ENCODE measurements around the gene NCF4.

GRCh38 chr22:36853407-36854099 is 7.3 kb upstream of the NCF4 start:
- TF ChIP-seq POLR2A (IDR thresholded peaks at IDR 0.05; ENCODE audit: low read depth, low read length), result peak; percentile 42; the same call in 1 of the 2 replicates
- no peak for TF ChIP-seq TAF1 (IDR thresholded peaks at IDR 0.05; ENCODE audit: borderline replicate concordance, low read depth, low read length)
- no peak for TF ChIP-seq POLR2AphosphoS5 (IDR thresholded peaks at IDR 0.05; ENCODE audit: low read depth, low read length)
